ENCODE results near the gene LRTM2. TPM values are rescaled to one million over a fixed set of nuclear protein-coding genes. Genes with fewer than 3 reads are reported as not detected.

Gene LRTM2
- total RNA-seq, 1 donor from 2014 or later = not detected

DNA sequence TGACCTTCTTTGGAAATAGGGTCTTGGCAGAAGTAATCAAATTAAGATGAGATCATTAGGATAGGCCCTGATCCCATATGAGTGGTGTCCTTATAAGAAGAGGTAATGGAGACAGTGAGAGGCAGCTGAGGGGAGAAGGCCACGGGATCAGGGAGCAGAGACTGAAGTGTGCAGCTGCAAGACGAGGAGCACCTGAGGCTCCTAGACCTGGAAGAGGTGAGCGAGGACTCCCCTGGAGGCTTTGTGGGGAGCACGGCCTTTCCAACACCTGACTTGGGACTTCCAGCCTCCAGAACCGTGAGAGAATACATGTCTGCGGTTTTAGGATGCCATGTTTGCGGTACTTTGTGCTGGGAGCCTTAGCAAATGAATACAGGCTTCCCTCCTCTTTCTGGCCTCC is 37.5 kb downstream of the LRTM2 start:
- intact Hi-C loops (cut with DNase I) = no loop called here
- Histone ChIP-seq H3K4me1 (no peaks in the 10 kb centered on the region), H3K27ac (no peak overlapping the region), H3K4me3 (no peak overlapping the region), H3K27me3 (no peaks in the 10 kb centered on the region), H3K36me3 (no peaks in the 10 kb centered on the region), H3K9me3 (peaks cover 10% of the 10 kb centered on the region)
- no peak for TF ChIP-seq POLR2AphosphoS5 (IDR thresholded peaks at IDR 0.05; ENCODE audit: insufficient read depth in 1 of 2, low read depth in 1 of 2)
- no peak for TF ChIP-seq CTCF (IDR thresholded peaks at IDR 0.05)
- no peak for TF ChIP-seq POLR2A (IDR thresholded peaks at IDR 0.05)
- no peak for DNase-seq (ENCODE audit: extremely low spot score in 2 of 2)

DNA sequence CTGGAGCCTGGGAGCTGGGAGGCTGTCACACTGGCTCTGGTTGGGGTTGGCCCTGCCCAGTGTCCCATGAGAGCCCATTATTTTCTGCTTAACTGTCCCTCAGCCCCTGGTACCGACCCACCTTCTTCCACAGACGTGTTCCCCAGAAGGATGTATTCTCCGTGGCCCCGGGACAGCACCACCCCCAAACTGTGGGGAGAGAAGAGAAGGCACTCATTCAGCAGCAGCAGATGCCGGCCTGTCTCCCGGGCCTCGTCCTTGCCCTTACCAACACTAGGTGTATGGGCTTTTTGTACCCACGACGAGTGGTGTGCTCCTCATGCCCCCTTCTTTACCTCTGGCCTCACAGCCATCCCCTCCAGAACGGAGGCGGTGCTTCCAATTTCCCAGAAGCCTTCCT is 38.1 kb downstream of the LRTM2 start:
- Histone ChIP-seq H3K4me1 (no peaks in the 10 kb centered on the region), H3K27me3 (no peaks in the 10 kb centered on the region), H3K36me3 (no peaks in the 10 kb centered on the region), H3K27ac (no peak overlapping the region), H3K9me3 (peaks cover 10% of the 10 kb centered on the region), H3K4me3 (no peak overlapping the region)
- TF ChIP-seq CTCF (IDR thresholded peaks at IDR 0.05) (no peak), POLR2AphosphoS5 (IDR thresholded peaks at IDR 0.05; ENCODE audit: insufficient read depth in 1 of 2, low read depth in 1 of 2) (no peak), POLR2A (IDR thresholded peaks at IDR 0.05) (no peak)
- no peak for DNase-seq (ENCODE audit: extremely low spot score in 2 of 2)
- intact Hi-C loops (cut with DNase I) = no loop called here

GRCh38 chr12:1859643-1860042 is 39.3 kb downstream of the LRTM2 start:
- DNase-seq (ENCODE audit: extremely low spot score in 2 of 2) = no peak
- Histone ChIP-seq H3K9me3 (peaks cover 10% of the 10 kb centered on the region), H3K4me1 (no peaks in the 10 kb centered on the region), H3K27me3 (no peaks in the 10 kb centered on the region), H3K4me3 (no peak overlapping the region), H3K36me3 (no peaks in the 10 kb centered on the region), H3K27ac (no peak overlapping the region)
- TF ChIP-seq CTCF (IDR thresholded peaks at IDR 0.05) (no peak), POLR2AphosphoS5 (IDR thresholded peaks at IDR 0.05; ENCODE audit: insufficient read depth in 1 of 2, low read depth in 1 of 2) (no peak), POLR2A (IDR thresholded peaks at IDR 0.05) (no peak)
- intact Hi-C loops (cut with DNase I) = no loop called here

GRCh38 chr12:1862973-1863372 is 42.6 kb downstream of the LRTM2 start:
- H3K9me3 ChIP-seq = no peaks in the 10 kb centered on the region

GRCh38 chr12:1863823-1864222 is 43.5 kb downstream of the LRTM2 start:
- intact Hi-C loops (cut with DNase I) = no loop called here
- no peak for TF ChIP-seq CTCF (IDR thresholded peaks at IDR 0.05)
- Histone ChIP-seq H3K4me1 (no peaks in the 10 kb centered on the region), H3K9me3 (no peaks in the 10 kb centered on the region), H3K4me3 (no peak overlapping the region), H3K27ac (no peak overlapping the region), H3K27me3 (no peaks in the 10 kb centered on the region), H3K36me3 (no peaks in the 10 kb centered on the region)
- DNase-seq (ENCODE audit: extremely low spot score in 2 of 2) = no peak

More at GRCh38 chr12:1862973-1863372, 42.6 kb downstream of the LRTM2 start:
- DNase-seq (ENCODE audit: extremely low spot score in 2 of 2) = no peak
- Histone ChIP-seq H3K27me3 (no peaks in the 10 kb centered on the region), H3K4me1 (no peaks in the 10 kb centered on the region), H3K27ac (no peak overlapping the region), H3K36me3 (no peaks in the 10 kb centered on the region), H3K4me3 (no peak overlapping the region)
- intact Hi-C loops (cut with DNase I) = no loop called here
- TF ChIP-seq POLR2AphosphoS5 (IDR thresholded peaks at IDR 0.05; ENCODE audit: insufficient read depth in 1 of 2, low read depth in 1 of 2) (no peak), CTCF (IDR thresholded peaks at IDR 0.05) (no peak), POLR2A (IDR thresholded peaks at IDR 0.05) (no peak)

Measured in vagina (tissue), 2 donors.